NOMO-1 treated with DMSO at 0.1 percent for 48 hours (cell line): Measurements from ENCODE around the gene NUMB.

ENCODE experiments used
- DNase-seq: peaks from one replicate; lab custom pipeline; 2025; ENCODE audit not compliant: unreplicated experiment; lab: John Stamatoyannopoulos, UW

NUMB gene

GRCh38 chr14:73234586-73235394, 223.6 kb downstream of the NUMB start:
- no peak for DNase-seq

- no peak for DNase-seq
Measured at GRCh38 chr14:73234029-73234428, 224.3 kb downstream of the NUMB start.

- DNase-seq = no peak
Measured at GRCh38 chr14:73233564-73233963, 224.8 kb downstream of the NUMB start.

- no peak for DNase-seq
Measured at GRCh38 chr14:73232984-73233383, 225.4 kb downstream of the NUMB start.

GRCh38 chr14:73231981-73232851, 226.1 kb downstream of the NUMB start:
- DNase-seq = no peak

GRCh38 chr14:73230051-73230450, 228.3 kb downstream of the NUMB start:
- DNase-seq = no peak

GRCh38 chr14:73227812-73228781, 230.2 kb downstream of the NUMB start:
- DNase-seq = no peak

GRCh38 chr14:73225496-73225895, 232.8 kb downstream of the NUMB start:
- DNase-seq = no peak
